Stimulated activated CD4-positive, alpha-beta T cell treated with anti-CD3 and anti-CD28 coated beads, Interleukin-2, amount 100 ng/mL, for 24 hours (primary cell): Measurements from ENCODE around the gene ARSA.
A peak's percentile ranks its signal among the peaks of the same experiment; 100 is the strongest.
"Not testable (repeated sequence)": the region's sequence is repeated elsewhere in the genome, so short reads cannot be mapped to it uniquely, and the experiment has no call there.

Experiments used
- DNase-seq, 2 donors: peaks; one replicate each; pipeline ENCODE4 v3.0.0-alpha.2; 2020

Gene ARSA

GRCh38 chr22:50654664-50655063 lies 26.7 kb upstream of the ARSA start:
- DNase-seq = not testable (repeated sequence)

GRCh38 chr22:50653256-50653655 lies 25.3 kb upstream of the ARSA start:
- DNase-seq = no peak

GRCh38 chr22:50643821-50644101 lies 15.8 kb upstream of the ARSA start:
- DNase-seq = not testable (repeated sequence)

DNA sequence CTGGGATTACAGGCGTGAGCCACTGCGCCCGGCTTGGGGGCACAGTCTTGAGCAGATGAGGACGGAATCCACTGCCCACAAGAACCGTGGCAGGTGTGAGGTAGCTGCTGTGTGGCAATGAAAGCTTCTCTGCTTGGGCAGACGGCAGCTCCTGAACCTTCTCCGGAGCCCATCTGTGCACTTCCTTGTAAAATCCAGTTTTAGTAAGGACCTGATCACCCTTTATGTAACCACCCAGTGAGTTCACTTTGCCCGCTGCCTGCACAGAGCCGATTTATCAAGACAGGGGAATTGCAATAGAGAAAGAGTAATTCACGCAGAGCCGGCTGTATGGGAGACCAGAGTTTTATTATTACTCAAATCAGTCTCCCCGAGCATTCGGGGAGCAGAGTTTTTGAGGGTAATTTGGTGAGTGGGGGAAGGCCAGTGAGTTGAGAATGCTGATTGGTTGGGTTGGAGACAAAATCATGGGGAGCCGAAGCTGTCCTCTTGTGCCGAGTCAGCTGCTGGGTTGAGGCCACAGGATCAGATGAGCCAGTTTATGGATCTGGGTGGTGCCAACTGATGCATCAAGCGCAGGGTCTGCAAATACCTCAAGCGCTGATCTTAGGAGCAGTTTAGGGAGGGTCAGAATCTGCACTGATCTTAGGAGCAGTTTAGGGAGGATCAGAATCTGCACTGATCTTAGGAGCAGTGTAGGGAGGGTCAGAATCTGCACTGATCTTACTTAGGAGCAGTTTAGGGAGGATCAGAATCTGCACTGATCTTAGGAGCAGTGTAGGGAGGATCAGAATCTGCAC lies 15.3 kb upstream of the ARSA start:
- DNase-seq = not testable (repeated sequence)

GRCh38 chr22:50641696-50642607 lies 14.0 kb upstream of the ARSA start:
- DNase-seq = no peak

DNA sequence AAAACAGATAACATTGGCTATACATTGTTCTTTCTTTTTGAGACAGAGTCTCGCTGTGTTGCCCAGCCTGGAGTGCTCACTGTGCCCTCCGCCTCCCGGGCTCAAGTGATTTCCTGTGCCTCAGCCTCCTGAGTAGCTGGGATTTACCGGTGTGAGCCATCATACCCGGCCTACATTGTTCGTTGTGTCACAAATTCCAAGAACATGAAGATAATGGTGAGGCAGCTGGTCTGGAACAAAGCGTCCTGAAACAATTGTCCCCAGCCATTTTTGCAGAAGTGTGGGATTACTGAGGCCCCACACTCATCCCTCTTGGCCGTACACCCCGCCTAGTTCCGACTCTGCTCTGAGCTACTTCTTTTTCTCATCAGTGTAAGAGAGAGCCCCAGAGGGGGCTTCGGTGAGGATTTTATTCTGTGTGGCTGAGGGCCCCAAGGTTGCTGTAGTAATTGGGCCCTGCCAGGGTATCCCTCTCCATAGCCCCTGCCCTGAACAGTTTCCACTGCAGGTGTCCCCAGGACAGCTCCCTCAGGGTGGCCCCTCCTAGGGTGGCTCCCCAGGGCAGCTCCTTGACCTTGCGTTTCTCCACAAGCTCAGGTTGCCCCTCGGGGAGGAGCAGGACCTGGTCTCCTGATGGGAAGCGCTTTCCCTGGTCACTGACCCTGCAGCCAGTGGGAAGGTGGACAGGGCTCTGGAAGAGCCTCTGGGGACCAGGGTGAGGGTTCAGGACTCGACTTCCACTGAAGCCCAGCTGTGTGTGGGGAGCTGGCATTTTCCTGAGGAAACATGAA lies 13.1 kb upstream of the ARSA start:
- no peak for DNase-seq

- DNase-seq = not testable (repeated sequence)
These were observed 12.3 kb upstream of the ARSA start for GRCh38 chr22:50640296-50640695.

GRCh38 chr22:50635591-50635990 lies 7.6 kb upstream of the ARSA start:
- no peak for DNase-seq

DNA sequence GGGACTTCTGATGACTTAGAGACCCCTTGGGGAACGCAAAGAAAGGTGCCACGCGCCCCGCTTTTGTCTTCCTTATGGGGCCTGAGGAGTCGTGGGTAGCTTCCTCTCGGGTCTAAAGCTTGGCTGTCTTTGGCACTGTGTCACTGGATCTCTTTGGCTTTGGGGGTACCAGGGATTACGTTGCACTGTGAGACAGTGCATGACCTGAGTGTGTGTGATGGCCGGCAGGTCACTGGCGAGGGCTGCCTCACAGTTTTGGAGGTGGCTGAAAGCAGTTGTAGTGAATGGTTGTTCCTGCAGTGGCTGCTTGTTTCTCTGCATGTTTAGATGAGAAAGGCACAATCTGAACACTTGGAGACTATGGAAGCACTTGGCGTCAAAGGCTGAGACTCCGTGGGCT lies 5.8 kb upstream of the ARSA start:
- no peak for DNase-seq

GRCh38 chr22:50633086-50633485 lies 5.1 kb upstream of the ARSA start:
- DNase-seq = no peak

DNA sequence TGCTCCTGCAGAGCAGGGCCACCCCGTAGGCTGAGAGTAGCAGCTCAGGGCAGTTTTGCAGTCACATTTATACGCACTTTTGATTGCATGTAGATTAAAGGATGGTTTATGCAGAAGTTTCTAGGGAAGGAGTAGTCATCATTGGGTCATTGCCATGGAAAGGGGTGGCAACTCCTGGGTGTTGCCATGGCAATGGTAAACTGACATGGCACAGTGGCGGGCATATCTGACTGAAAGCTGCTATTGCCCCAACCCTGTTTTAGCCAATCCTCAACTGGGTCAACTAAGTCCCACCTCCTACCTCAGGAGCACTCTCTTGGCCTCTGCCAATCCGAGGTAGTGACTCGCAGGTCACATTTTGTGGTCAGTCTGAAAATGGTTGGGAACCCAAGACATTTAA lies 2.4 kb upstream of the ARSA start:
- DNase-seq = no peak

GRCh38 chr22:50628543-50629134 lies 687 bp upstream of the ARSA start:
- DNase-seq = peak in 1 of 2 donors; percentile 20

DNA sequence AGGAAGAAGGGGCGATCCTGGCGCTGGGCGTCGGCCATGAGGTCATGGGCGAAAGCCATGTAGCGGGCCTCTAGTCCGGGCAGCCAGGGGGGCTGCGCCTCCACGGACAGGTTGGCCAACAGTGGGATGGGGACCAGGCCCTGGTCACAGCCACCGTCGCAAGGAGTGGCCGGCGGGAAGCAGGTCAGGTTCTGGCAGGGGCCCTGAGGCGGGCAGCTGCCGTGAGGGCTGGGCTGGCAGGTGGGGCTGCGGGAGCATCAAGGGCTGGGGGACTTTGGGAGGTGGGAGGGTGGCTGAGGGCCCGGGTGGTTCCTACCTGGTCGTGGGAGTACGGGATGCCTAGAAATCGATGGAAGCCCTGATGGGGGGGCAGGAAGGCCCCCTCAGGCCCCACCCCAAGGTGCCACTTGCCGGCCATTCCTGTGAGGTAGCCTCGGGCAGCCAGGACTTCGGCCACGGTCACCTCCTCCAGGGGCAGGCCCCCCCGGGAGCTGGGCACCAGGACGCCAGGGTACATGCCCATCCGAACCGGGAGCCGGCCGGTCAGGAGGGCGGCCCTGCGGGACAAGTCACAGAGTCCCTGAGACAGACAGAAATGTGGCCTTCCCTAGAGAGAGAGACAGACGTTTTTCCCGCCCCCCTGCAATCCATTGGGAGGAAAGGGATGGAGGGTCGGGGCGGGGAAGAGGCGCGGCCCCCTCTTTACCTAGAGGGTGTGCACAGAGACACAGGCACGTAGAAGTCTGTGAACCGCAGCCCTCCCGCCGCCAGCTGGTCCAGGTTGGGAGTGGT lies 906 bp downstream of the ARSA start:
- no peak for DNase-seq

GRCh38 chr22:50626314-50626849 lies 1.6 kb downstream of the ARSA start:
- DNase-seq = no peak

- DNase-seq = no peak
These were observed 2.2 kb downstream of the ARSA start for GRCh38 chr22:50625568-50626313.

DNA sequence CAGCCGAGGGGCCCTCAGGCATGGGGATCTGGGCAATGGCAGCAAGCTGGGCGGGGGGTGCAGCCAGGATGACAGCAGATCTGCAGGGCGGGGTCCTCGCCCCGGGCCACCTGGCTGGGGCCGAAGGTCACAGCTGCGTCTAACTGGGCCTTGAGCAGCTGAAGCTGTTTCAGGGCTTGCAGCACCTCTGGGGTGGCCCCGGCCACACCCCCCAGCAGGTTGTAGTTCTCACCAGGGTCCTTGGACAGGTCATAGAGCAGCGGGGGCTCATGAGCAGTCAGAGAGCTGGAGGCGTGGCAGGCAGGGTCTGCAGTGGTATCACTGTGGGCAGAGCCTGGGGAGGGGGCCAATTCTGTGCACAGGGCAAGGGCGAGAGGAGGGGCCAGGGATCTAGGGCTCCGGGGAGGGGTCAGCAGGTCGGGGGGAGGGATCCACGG lies 2.8 kb downstream of the ARSA start:
- no peak for DNase-seq

DNA sequence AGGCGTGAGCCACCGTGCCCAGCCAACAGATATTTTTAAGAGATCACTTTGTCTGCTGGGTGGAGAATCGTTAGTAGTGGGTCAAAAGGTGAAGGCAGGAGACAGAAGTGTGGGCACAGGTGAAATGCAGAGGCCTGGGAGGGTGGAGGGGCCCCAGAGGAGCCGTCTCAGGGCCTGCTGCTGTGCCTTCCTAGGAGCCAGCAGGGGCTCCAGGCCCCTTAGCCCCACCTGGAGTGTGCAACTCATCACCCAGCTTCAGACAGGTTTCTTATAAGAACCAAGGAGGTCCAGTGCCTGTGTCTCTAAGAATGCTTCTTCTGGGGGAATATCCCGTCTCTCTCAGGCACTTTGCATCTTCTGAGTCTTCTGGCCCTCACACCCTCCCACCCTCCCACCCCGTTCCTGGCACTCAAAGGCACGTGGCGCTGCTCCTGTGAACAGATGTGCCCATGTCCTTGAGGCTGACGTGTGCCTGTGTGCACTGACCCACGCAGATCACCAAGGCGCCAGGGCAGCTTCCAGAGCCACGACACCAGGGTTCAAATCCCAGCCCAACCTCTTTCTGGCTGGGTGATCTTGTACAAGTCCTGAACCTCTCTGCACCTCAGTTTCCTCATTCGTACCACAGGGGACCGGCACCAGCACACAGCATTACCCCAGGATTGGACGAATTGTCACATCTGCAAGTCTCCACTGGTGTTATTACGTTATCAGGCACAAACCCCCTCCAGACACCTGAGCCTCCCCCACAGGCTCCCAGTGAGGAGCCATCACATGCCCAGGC lies 3.4 kb downstream of the ARSA start:
- DNase-seq = no peak

- DNase-seq = no peak
These were observed 5.1 kb downstream of the ARSA start for GRCh38 chr22:50622723-50623327.

- DNase-seq = peak in 1 of 2 donors; percentile 32
These were observed 5.8 kb downstream of the ARSA start for GRCh38 chr22:50621948-50622722.
